Fibroblast of skin of abdomen (primary cell): Measurements from ENCODE around the gene SYPL1.

Experiments
- DNase-seq: peaks from one replicate; pipeline ENCODE4 v3.0.0-alpha.2; 2013

The SYPL1 gene

DNA sequence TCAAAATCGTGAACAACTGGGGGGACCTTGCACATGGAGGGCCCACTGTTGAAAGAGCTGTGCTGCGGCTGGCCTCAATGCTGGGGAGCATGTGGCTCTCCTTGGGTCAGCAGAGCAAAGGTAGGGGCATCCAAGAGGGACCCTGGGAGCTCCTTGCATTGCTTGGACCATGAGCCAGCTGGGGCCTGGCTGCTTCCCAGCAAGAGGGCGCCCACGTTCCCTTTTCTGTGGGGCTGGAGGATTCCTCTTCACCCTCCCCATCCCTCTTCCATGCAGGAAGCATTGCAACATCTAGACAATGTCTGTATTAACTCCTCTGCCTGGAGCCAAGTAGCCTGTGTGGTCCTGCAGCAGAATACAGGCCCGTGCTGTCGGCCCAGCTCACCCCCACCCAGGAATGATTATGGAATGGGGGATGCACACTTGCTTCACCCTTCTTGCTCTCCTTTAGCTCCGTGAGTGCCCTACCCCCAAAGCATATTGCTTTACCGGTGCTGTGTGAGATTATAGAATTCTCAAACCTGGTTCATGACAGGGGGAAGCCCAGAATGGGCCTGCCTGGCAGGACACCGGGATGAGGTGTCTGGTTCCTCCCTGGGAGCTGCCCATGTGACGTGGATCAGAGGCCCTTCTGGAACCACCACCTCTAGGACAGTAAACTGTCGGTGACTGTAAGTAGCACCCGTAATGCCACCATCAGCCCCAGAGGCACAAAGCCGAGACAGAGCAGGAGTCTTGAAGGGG is 61.9 kb downstream of the SYPL1 start:
- peak; percentile 82 for DNase-seq

DNA sequence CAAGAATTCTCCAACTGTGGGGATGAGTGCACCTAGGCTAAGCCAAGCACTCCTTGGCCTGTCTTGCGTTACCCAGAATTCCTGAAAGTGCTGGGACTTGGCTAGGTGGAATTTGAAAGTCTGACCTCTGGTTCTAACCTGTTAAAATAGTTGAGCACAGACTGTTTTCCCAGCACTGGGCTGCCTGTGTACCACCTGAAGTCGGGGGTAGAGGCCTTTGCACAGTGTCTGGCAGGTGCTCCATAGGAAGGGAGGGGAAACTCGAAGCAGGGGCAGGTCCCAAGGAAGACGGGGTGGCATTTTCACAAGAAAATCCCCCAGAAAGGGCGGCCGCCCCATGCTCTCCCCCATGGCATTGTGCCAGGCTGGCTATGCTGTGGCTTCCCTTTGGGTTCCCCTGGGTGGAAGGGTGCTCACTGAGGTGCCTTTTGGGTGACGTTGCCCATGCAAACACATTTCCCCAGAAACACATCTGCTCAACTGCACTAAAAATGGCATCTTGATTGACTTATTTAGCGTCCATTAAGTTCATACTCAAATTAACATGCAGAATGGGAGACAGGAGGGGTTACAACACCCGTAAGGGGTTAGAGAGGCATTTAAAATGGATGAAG is 62.9 kb downstream of the SYPL1 start:
- DNase-seq: no peak

DNA sequence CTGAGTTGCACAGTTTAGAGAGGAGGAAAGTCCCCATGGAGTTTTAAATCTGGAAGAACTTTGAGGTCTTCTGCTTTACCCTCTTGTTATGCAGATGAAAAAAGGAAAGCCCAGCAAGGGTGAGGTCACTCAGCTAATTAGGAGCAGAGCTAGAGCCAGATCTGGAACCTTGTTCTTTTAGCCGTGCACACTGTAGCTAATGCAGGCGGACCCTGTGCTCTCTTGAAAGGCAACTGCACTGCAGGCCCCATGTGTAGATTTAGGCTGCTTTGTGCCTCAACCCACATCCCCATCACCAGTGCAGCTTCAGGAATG is 63.4 kb downstream of the SYPL1 start:
- no peak for DNase-seq

DNA sequence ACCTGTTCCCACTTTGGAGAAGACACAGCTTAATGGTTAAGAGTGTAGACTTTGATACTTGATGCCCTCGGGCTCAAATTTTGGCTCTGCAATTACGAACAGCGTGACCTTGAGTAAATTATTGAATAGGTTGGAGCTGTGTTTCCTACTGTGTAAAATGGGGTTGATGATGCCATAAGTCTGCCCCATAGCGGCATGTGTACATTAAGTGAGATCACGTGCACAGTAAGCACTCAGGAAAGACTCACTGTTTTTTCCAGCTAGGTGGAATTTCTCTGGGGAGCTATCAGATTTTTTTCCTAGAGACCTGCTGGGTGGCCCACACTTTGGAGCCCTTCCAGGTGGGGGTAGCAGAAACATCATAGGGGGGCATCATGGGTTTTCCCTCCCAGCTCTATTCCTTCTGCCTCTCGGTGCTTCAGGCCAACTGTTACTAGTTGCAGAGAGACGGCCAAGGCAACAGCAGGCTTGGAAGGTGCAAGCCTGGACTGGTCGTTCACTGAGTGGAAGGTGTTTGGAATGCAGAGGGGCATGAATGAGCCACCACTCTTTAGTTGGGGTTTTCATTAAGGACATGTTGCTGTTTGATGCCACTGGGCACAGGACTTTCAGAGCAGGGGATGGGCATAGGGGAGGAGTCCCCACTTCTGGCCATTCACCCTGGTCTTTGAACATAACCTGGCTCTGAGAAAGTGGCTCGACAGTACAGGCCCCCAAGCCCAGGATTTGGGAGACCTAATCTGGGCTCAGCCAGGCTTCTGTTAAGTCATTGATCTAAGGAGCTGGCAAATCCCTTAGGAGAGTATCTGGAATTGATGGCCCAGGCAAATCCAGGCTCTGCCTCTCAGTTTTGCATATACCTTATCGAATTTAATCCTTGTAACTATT is 64.0 kb downstream of the SYPL1 start:
- no peak for DNase-seq

DNA sequence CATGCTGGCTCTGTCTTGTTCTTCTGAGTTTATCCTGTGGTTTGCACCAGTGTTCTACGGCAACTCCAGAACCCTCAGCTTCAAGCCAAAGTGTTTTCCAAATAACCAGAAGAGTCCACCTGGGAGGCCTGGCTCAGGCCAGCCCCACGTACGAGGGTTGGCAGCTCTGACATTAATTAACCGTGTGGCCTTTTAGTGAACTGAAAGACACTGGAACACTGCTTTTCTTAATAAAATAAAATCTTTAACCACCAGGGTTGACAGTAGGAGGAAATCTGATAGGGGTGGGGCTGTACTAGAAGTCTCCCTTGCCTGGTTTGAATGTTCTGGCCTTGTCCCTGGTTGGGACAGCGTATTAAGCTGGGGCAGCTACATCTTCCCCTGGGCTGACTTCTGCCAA is 64.9 kb downstream of the SYPL1 start:
- DNase-seq: no peak

DNA sequence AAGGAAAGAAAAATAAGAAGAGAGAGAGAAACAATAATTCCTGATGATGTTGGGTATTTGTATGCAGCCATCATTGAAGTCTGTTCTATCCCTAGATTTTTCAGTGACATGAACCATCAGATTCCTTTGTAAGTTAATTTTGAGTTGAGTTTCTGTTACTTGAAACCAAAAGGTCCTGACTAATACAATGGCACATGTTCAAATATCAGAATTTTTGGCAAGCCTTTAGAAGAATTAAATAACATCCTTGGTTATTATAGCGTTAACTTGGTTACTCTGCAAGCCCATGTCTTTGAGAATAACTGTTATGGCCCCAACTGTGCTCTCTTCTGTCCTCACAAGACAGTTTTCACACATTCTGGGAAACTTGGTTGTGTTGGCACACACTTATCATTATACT is 66.5 kb downstream of the SYPL1 start:
- peak; percentile 71 for DNase-seq

DNA sequence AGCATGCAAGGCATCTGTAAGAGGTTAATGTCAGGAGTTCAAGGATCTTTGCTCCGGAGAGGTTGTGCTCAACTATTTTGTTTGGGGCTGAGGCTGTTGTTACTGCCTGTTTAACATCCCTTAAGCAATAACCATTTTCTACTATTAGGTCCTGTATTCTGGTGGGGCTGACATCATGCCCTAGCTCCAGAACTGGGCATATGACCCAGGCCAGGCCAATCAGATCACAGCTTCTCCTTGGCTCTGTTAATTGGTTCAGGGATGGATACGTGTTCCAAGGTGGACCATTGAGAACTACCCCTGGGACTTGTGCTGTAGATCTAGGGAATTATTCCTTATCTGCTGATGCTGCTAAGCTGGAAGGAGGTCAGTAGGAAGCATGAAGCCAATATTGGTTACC is 67.0 kb downstream of the SYPL1 start:
- no peak for DNase-seq

DNA sequence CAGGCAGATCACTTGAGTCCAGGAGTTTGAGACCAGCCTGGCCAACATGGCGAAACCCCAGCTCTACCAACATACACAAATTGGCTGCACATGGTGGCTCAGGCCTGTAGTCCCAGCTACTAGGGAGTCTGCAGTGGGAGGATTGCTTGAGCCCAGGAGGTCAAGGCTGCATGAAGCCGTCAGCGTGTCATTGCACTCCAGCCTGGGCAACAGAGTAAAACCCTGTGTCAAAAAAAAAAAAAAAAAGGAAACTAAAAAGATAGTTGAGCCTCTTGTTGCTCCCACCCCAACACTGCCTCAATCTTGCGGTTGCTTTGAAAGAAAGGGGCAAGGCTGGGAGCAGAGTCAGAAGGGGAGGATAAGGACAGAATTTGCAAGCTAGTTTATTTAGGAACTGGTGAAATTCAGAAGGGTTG is 69.9 kb downstream of the SYPL1 start:
- DNase-seq: no peak

DNA sequence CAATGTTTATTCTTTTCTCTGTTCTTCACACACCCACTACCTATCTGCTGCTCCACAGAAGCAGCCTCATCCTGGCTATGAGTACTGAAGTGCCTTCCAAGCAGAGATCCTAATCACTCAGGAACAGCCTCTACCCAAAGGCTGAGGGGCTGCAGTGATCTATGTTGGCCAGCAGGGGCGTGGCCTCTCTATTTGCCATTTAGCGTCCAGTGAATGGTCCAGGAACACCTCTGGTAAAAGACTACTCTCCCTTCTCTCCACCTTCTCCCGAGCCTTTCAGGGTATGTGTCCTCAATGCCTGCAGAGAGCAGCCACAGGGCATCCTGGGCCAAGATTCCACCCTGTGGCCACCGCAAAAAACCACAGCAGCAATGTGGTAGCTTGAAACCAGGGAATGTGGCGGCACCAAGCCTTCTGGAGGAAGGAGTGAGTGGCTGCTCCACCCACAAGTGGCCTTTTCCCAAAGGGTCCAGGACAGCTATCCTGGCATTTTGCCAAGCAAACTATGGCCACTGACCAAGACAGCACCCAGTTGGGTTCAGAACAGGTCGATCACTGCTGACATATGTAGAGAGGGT is 70.9 kb downstream of the SYPL1 start:
- DNase-seq: peak; percentile 27
